ENCODE measurements around the gene RSRC1.
"Not testable (repeated sequence)": the region's sequence is repeated elsewhere in the genome, so short reads cannot be mapped to it uniquely, and the experiment has no call there.

Gene RSRC1, protein sequence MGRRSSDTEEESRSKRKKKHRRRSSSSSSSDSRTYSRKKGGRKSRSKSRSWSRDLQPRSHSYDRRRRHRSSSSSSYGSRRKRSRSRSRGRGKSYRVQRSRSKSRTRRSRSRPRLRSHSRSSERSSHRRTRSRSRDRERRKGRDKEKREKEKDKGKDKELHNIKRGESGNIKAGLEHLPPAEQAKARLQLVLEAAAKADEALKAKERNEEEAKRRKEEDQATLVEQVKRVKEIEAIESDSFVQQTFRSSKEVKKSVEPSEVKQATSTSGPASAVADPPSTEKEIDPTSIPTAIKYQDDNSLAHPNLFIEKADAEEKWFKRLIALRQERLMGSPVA
- total RNA-seq: 24.0 to 40.9 reads per million in 2 donors

DNA sequence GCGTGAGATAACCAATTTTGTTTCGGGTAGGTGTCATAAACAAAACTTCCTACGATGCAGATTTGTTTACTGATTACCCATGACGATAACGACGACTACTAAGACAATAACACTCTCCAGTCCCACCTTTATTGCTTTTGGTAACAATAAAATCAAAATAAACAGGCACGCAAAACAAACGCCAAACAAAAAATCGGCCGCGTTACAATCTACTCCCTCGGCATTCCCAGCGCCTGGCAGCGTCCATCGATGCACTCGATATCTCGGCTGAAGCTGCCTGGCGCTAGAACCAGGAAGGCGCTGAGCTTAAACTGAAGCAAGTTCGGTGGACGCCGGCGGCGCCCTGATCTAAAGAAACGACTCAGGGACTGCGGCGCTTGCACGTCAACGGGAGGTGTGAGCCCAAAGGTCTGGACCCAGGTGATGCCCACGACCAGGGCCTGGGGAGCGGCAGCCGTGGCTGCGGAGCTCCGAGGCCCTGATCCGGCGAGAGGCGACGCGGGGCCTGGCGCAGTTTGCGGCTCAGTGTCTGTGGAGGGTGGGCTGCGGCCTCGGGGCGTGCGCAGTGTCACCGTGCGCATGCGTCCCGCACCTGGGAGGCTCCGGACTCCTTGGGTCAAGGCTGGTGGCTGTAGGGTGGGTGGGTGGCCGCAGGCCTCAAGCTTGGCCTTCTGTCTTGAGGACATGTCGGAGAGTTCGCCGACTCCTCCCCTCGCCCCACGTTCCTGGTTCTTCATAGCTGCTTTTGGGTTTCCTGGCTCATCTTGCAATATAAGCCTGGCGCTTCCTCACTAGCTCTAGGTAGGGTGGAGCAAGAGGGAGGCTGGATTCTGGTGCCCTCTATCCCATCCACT lies at the start of gene RSRC1:
RSRC1 (plus strand) TSS at position 286 of the 854 bp plus-strand sequence. CDS start 12,016 bp downstream, outside the sequence.
- peak; percentile 52 to 90 (median 65) for DNase-seq

DNA sequence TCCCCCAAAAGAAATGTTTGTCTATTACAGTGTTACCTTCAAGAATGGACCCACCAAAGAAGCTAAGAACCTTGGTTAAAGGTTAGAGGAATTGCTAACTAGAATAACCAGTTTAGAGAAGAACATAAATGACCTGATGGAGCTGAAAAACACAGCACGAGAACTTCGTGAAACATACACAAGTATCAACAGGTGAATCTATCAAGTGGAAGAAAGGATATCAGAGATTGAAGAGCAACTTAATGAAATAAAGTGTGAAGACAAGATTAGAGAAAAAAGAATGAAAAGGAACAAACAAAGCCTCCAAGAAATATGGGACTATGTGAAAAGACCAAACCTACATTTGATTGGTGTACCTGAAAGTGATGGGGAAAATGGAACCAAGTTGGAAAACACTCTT lies 44.3 kb upstream of the RSRC1 start:
- DNase-seq: not testable (repeated sequence)

DNA sequence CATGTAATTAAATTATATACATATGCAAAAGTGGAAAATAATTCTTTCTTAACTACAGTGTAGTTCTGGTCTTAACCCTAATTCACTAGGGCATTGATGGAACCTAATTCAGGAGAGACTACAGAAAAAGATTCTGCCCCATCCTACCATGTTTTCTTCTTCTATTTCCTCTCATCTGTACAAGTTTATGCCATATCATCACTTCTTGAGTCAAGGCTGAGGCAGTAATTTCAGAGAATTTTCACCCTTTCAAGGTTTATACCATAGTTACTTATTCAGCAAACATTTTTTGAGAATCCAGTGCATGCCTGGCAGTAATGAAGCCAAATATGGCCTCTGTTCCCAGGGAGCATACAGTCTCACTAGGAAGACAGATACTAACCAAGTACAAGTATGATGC lies 37.1 kb upstream of the RSRC1 start:
- DNase-seq: no peak

DNA sequence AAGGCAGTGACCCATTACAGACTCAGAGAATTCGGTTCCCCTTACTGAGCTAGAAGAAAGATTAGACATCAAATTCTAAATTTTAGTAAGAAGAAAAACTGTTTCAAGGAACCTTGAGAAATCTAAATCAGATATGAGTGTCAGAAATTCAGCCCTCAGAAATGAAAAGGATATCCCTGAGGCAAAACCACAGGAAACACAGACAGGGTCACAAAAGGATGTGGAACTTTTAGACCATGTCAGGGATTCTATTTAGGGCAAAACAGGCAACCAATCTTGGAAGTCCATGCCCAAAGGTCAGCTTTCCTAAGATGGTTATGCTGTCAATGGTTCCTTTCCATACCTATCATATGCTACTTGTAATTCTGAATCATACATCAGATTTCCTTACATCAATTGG lies 35.3 kb upstream of the RSRC1 start:
- no peak for DNase-seq

DNA sequence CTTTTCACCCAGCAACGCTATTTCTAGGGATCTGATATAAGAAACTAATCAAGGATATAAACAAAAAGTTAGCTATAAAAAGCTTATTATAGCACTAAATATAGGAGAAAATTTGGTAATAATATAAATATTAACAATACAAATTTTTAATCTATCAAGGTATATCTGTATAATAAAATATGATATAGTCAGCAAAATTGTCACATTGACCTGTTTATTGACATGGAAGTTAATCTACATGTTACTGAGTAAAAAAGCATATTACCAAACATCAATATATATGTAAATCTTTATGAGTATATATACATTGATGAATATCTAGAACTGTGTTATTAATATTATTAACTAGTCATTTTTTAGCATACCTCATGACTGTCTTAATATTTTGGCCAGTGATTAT lies 30.3 kb upstream of the RSRC1 start:
- DNase-seq: no peak

DNA sequence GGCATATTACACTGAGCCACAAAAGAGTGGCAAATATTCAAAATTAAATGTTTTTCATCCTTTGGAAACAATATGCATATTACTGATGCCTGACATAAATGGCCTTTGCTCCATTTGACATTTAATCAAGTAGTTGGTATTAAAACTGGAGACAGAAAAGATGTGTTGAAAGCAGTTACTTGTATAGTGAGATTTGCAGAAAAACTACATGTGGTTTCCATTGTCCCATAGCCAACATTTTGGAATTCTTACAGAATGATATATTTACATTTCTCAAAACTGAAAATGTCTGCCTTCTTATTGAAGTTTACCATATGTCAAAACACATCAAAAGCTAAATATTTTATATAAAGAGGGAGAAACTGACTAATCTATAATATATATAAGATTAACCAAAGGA lies 25.2 kb upstream of the RSRC1 start:
- DNase-seq: no peak

DNA sequence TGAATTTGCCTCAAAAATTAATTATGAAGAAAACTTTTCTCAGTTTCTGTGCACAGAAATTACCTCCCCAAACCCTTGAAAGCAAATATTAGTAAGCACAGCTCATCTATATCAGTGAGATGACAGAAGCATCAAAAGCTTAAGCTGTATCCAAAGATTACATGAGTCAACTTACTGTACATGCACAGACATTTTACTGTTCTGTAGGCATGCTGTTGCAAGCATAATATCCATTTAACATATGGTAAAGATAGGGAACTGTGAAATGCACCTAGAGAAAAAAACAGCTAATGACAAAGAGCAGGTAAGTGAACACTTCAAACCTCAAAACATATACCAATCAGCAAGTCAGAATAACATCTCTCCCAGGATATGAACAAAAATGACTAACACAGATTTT lies 24.5 kb upstream of the RSRC1 start:
- no peak for DNase-seq

DNA sequence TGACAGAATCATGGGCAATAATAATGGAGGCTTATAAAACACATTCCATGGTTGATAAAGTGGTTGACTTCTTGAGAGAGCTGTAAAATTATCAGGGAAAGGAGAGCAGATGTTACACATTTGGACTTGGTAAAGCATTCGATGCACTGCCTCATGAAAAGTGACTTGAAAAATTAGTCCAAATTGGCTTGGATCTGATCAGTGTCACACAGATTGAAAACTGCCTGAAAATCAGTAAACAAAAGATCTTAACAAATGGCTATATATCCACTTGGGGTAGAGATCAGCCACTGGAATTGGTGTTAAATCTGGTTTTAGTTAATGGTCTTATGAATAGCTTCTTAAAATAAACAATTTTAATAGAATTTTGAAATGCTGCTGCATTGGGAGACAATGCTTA lies 24.0 kb upstream of the RSRC1 start:
- no peak for DNase-seq

DNA sequence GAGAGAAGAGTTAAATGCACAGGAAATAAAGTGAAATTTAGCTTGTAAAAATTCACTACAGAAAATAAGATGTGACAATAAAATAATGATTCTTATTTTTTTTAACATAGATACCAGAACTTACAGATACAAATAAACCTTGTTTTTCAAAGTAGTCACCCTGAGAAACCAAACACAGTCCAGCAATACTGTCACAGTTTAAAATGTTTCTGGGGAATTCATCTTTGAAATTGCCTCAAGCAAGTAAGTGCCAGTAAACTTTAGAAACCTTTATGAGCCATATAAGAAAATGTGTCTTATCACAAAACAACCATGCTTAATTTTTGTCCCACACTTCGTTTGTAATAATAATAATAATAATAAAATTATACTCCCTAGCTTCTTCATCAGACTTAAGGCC lies 23.5 kb upstream of the RSRC1 start:
- no peak for DNase-seq

DNA sequence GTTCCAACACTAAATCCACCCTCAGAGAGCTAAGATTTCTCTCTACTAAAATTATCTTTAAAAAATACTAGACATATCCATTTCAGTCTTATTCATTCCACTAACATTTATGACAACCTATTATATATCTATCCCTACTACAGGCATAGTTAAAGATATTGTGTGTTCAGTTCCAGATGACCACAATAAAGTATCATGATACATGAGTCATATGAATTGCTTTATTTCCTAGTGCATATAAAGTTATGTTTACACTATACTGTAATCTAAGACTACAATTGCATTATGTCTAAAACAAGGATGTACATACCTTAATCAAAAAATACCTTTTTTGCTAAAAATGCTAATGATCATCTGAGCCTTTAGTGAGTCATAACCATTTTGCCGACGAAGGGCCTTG lies 23.1 kb upstream of the RSRC1 start:
- no peak for DNase-seq

DNA sequence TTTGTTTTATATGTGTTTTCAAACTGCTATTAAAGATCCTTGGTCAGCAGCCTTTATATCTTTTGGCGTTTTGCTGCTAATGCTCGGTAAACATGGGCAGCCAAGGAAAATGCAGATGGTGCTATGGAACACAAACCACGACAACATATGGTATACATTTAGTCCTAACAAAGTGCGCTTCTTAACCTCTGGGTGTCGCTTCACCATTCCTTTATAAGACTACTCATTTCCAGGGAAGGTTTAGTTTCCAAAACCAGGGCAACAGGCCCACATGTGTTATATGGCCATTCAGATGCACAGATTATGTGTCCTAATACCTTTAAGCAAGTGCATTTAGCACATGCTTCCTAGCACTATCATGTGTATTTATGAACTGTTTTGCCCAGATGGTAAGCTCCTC lies 18.4 kb upstream of the RSRC1 start:
- DNase-seq: no peak

DNA sequence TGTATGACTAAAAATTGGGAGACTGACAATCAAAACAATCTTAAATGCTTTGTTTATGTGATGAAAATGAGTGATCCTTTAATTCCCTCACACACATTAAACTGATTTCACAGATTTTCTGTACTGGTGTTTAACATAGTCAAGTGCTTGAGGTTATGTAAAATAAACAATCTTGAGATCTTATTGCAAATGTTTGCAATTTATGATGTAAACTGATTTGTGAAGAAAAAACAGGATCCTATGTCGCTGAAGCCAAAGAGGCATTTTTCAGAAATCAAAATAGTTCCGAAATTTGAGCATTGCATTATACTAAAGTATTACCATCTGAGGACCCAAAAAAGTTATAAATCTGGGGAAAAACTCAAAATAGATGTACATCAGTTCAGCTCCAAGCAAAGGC lies 16.4 kb upstream of the RSRC1 start:
- no peak for DNase-seq

DNA sequence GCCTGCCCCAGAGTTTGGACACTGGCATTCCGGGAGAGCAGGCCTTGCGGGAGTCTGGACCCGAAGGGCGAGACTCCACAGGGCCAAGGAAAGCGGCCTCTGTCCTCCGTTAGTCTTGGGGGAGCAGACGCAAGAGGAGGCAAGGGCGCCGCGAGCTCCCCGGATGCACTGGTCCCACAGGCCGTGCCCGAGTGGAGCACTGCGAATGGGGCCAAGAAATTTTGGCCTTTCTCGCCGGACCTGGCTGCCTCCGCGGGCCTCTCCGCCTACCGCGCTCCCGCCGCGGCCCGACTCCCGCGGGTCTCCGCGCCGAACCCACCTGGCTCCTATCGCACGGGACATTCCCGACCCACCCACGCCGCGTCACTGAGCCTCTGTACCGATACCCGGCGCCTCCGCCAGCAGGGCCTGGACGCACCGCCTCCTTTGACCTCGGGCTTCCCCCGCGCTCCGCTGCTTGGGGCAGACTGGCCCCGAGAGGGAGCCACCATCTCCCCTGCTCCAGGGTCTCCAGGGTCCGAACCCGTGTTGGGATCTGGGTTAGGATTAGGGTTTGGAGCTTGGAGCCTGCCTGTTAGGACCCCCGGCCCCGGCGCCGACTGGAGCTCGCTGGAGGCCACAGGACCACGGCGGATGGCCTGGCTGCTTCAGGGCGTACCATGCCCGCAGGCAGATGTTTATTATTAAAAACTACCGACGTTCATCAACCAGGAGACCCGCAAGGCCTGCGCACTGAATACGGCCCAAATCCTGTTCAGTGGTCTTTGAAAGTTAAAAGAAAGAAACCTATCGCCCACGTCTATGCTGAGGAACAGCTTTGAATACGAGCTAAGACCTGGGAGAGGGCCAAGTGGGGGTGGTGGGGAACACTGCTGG lies 15.4 kb upstream of the RSRC1 start:
- no peak for DNase-seq

DNA sequence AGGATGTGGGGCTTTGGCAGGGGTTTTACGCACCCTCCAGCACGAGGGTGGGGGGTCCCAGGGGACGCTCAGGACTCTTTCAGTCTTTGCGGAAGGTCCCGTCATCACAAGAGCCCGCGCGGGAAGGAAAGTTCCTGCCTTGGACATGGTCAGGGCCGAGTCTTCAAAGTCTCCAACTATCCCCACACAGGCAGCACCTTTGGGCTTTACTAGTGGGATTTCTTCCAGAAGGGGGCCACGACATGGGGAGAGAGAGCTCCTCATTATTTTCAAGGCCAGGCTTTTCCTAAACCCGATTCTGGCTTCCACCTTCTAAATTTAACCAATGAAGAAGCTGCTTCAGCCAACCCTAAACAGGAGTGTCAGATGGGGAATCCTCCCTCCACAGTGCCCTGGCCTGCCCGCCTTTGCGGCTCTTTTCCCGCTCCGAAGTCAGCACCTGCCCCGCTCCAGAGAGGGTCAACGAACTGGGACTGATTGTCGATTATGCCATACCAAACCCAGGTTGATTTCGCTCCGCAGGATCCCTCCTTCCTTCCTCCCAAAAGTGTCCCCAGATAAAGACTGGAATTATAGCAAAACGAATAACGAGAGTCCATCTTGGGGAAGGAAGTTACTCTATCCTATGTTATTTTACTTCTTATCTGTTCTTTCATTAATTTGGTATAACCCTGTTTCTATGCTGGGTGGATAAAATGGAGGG lies 14.6 kb upstream of the RSRC1 start:
- DNase-seq: no peak

DNA sequence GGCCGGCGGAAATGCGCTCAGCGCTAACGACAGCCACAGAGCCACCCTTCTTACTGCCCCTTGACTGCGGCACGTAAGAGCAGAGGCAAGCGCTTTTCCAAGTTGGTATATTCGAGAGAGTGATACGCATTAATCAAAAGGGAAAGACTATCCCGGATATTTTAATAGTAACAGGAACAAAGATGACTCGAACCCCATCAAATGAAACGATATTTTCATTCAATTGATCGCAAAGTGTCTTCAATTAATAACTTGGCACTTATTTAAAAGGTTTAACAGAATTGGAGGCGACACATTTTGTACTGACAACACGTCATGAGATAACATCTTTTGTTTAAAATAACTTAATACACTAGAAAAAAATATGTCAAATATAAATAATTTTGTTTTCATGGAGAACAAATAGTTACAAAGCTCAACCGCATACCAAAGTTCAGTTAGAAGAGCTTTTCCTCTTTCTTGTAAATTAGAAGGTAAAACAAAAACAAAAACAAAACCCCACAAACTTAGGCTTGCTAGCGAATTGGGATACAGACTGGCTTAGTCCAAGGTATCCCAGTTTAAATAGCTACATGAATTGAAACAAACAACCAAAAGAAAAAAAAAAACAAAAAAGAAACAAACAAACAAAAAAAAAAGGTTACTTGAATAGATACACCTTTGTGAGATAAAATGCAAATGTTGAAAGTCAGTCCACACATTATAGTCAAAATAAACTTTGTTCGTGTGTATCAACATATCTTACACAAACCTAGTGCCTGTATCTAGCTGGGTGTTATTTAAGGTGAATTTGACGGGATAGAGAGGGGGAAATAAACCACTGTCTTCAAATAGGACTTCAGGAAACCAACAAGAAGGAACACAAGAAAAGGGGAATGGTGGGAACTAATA lies 13.8 kb upstream of the RSRC1 start:
- no peak for DNase-seq

DNA sequence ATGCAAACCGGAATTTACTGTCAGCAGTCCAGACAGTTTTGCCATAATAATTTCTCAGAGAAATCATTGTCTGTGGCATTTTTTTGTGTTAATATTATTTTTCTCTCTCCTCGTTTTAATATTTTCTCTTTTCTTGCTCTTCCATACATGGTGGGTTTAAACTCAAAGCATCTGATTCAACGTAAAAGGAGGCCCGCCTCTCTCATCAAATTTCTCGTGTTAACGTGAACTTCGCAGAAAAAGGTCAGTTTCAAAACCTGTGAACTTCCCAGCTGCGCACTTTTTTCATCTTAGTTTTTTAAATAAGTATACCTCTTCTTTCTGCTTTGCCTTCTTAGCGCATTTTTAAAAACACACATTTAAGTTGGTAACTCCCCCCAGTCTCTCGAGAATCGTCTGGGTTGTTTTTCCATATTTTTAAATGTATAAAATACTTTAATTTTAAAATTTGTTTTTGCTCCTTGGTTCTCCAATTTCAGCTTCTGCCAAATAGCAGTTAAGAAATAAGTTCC lies 12.8 kb upstream of the RSRC1 start:
- DNase-seq: no peak

DNA sequence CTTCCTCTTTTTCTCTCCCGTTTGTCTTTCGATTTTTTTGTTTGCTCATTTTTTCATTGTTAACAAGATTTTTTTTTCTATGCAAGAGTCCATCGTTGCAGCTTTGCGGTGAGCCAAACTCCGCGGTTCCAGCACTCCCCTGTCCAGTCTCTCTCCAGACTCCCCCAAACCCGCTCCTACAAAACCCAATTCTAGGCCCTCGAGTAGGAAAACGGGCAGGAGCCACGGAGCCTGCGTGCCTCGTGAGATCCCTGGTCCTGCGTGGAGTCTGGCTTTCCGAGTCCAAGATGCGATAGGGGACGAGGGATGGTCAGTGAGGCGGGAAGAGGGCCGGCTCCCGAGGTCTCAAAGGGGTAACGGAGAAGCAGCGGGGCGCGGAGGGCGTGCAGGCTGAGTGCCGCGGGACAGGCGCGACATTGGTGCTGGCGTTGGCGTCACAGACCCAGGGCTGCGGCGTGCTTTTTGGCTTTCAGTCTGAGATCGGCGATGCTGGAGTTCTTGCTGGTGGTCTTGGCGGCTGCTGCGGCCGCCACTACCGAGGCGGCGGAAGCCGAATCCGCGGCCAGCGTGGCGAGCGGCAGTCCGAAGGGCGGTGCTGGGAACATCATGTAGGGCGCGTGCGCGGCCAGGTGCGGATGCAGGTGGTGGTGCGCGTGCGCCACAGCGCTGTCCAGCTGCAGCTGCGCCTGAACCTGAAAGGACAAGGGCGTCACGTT lies 12.1 kb upstream of the RSRC1 start:
- peak; percentile 40 to 81 (median 62) for DNase-seq

DNA sequence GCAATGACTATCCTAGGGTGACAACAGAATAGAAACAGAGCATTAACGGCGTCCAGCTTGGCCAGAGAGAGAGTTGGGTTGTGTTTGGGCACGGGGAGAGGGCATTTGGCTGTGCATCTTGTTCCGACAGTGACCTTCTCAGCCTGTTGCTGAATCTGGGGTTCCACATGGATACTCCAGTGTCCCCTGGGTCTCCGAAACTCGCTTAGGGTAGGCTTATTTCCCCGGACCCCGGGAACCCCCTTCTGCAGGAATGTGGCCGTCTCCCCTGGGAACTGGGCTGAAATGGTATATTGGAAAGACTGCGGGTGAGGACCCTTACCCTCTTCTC lies 11.6 kb upstream of the RSRC1 start:
- no peak for DNase-seq

DNA sequence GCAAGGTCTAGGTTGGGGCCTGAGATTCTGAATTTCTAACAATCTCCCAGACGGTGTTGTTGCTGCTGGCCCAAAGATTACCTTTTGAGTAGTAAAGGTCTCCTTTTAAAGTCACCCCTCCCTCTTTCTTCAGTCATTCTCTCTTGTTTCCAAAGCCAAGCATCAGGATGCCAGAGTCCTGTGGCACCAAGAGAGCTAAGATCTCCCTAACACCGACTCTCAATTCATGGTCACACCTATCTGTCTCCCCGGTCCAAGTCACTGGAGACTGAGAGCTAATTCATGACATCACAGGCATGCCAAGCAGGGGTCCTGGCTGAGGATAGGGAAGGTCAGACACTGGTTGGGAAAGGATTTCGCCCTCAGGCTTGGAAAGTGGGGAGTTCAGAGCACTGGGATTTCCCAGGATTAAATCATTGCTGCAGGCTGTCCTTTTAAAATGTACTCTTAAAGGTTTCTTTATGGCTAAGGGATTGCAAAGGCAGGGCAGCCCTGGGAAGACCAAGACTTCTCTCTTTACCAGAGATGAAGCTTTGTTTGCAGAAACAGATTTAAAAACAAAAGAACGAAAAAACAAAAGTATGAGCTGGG lies 11.0 kb upstream of the RSRC1 start:
- DNase-seq: no peak

DNA sequence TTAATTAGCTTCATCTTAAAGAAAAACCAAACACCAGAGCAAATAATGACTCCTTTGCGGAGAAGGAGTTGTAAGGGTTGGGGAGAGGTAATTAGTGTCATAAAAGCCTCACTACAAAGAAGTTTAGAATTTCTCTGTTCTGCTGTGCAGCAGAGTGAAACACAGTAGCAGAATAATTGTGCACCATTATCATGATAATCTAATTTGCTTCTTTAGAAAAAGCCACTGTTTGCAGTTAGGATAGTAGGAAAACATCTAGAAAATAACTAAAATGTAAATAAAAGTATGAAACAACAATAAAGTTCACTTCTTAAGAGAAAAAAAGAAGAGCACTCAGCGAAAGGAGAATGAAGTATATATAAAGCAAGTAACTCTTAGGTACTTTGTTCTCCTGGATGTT lies 9.2 kb upstream of the RSRC1 start:
- no peak for DNase-seq

Measured in T-helper 2 cell (primary cell).